CD14-positive monocyte (primary cell): ENCODE data around the gene RNF19B. TPM values are rescaled to one million over a fixed set of nuclear protein-coding genes. Genes with fewer than 3 reads are reported as not detected.
A peak's percentile ranks its signal among the peaks of the same experiment; 100 is the strongest.

ENCODE experiments used
- DNase-seq, 3 donors: peaks; one replicate each; pipeline ENCODE4 v3.0.0-alpha.2; 2011 to 2022
- H2AFZ ChIP-seq: 2 replicates; pipeline ENCODE4 v1.6.0; 2012; ENCODE audit warnings: mild to moderate bottlenecking, low read depth, low read length, inconsistent platforms; ENCODE audit not compliant: insufficient read depth, poor library complexity, severe bottlenecking
- H3K27ac ChIP-seq, 2 donors: 1 replicate in 1 of 2; 2 replicates in 1 of 2; pipeline ENCODE4 v1.5.1; 2012 to 2013; ENCODE audit warnings: low read length in 2 of 2, control low read depth in 1 of 2, inconsistent platforms in 1 of 2, low read depth in 1 of 2, mild to moderate bottlenecking in 1 of 2
- H3K27me3 ChIP-seq, 2 donors: one replicate each; pipeline versions ENCODE4 v1.6.0 to v1.6.1; 2011 to 2013; ENCODE audit warnings: low read length in 2 of 2; ENCODE audit not compliant: control insufficient read depth in 2 of 2, insufficient read depth in 2 of 2
- H3K36me3 ChIP-seq, 2 donors: replicated peaks in 1 of 2; 1 replicate in 1 of 2; 2 replicates in 1 of 2; pipeline versions ENCODE4 v1.5.1 to v1.6.1; 2012 to 2013; ENCODE audit warnings: low read length in 2 of 2, control low read depth in 1 of 2, inconsistent platforms in 1 of 2, mild to moderate bottlenecking in 1 of 2; ENCODE audit not compliant: insufficient read depth in 2 of 2, control insufficient read depth in 1 of 2
- H3K4me1 ChIP-seq, 2 donors: 1 replicate in 1 of 2; 2 replicates in 1 of 2; pipeline versions ENCODE4 v1.5.1 to v1.6.1; 2012 to 2013; ENCODE audit warnings: low read length in 2 of 2, control low read depth in 1 of 2, inconsistent platforms in 1 of 2, mild to moderate bottlenecking in 1 of 2, moderate library complexity in 1 of 2; ENCODE audit not compliant: insufficient read depth in 2 of 2, control insufficient read depth in 1 of 2
- H3K4me2 ChIP-seq: replicated peaks from 2 replicates; pipeline ENCODE3; 2012; ENCODE audit warnings: low read length, moderate library complexity, mild to moderate bottlenecking; ENCODE audit not compliant: poor library complexity, severe bottlenecking; ENCODE audit errors: extremely low read depth
- H3K4me3 ChIP-seq, 3 experiments: fragments of 200-600 bp in 1 of 3; sonication (generic) in 1 of 3; replicated peaks in 1 of 3; 1 replicate in 2 of 3; 2 replicates in 1 of 3; pipeline ENCODE4 v1.5.1; 2011 to 2013; ENCODE audit warnings: low read length in 3 of 3, mild to moderate bottlenecking in 3 of 3, control low read depth in 2 of 3, low read depth in 2 of 3, inconsistent platforms in 1 of 3, moderate library complexity in 1 of 3
- H3K79me2 ChIP-seq: 2 replicates; pipeline ENCODE4 v1.6.0; 2012; ENCODE audit warnings: mild to moderate bottlenecking, control low read depth, inconsistent platforms, low read length, moderate library complexity; ENCODE audit not compliant: insufficient read depth
- H3K9ac ChIP-seq: 2 replicates; pipeline ENCODE4 v1.6.0; 2017; ENCODE audit warnings: low read length, mild to moderate bottlenecking; ENCODE audit not compliant: insufficient read depth, poor library complexity, severe bottlenecking
- H3K9me3 ChIP-seq, 2 donors: replicated peaks in 1 of 2; 1 replicate in 1 of 2; 2 replicates in 1 of 2; pipeline versions ENCODE4 v1.5.1 to v1.6.1; 2012 to 2013; ENCODE audit warnings: low read length in 2 of 2, control low read depth in 1 of 2; ENCODE audit not compliant: control insufficient read depth in 1 of 2, insufficient read depth in 1 of 2
- H4K20me1 ChIP-seq: 2 replicates; pipeline ENCODE4 v1.6.0; 2012; ENCODE audit warnings: mild to moderate bottlenecking, low read length, control low read depth, moderate library complexity; ENCODE audit not compliant: insufficient read depth
- H3K27ac Mint-ChIP-seq, 7 donors: one replicate each; pipeline ENCODE4 v1.8.0; 2020; ENCODE audit warnings: mild to moderate bottlenecking in 7 of 7, mixed read lengths in 7 of 7, moderate library complexity in 6 of 7, inconsistent platforms in 2 of 7
- H3K27me3 Mint-ChIP-seq, 3 donors: one replicate each; pipeline ENCODE4 v1.8.0; 2021 to 2022; ENCODE audit warnings: low read depth in 3 of 3, mild to moderate bottlenecking in 3 of 3, mixed read lengths in 3 of 3, moderate library complexity in 3 of 3, inconsistent platforms in 1 of 3
- H3K36me3 Mint-ChIP-seq, 2 donors: one replicate each; pipeline ENCODE4 v1.8.0; 2020; ENCODE audit warnings: mixed read lengths in 2 of 2, inconsistent platforms in 1 of 2, mild to moderate bottlenecking in 1 of 2
- H3K4me1 Mint-ChIP-seq: one replicate; pipeline ENCODE4 v1.8.0; 2020; ENCODE audit warnings: mild to moderate bottlenecking, mixed read lengths
- H3K4me3 Mint-ChIP-seq, 2 donors: one replicate each; pipeline ENCODE4 v1.8.0; 2020; ENCODE audit warnings: mild to moderate bottlenecking in 2 of 2, mixed read lengths in 2 of 2, moderate library complexity in 1 of 2
- H3K9me3 Mint-ChIP-seq, 7 donors: one replicate each; pipeline ENCODE4 v1.8.0; 2020 to 2022; ENCODE audit warnings: mixed read lengths in 7 of 7, mild to moderate bottlenecking in 6 of 7, moderate library complexity in 6 of 7, inconsistent platforms in 2 of 7
- WGBS: methylation state at CpG from one replicate; pipeline ENCODE4 v1.1.5; 2013; ENCODE audit warnings: missing lambda C conversion rate; ENCODE audit not compliant: insufficient coverage; 5-methylcytosine and 5-hydroxymethylcytosine counted together
- intact Hi-C, 2 donors: fragments of 100-400 bp; cut with micrococcal nuclease; formaldehyde crosslinking; loops; one replicate each; pipeline versions ENCODE4 v1.15.0 to v1.15.1; 2023
- polyA plus RNA-seq, 3 donors: library from polyadenylated mRNA; depleted of rRNA in 1 of 3; unstranded in 2 of 3; stranded (reverse) in 1 of 3; fragments of 300-500 nt in 2 of 3; fragments of >200 nt in 1 of 3; fragmentation: Illumina TruSeq in 2 of 3; gene quantifications; 1 replicate in 2 of 3; 2 replicates in 1 of 3; pipeline ENCODE4 v1.2.3, GENCODE V29; 2012 to 2021
- TF ChIP-seq, protein P1 (sequence below): fragments of 200-600 bp; IDR thresholded peaks from one replicate; pipeline ENCODE4 v1.8.0; 2022; ENCODE audit warnings: antibody characterized with exemption, mild to moderate bottlenecking

The RNF19B gene
- polyA plus RNA-seq, 3 donors = 4.1 to 106 (median 5.8) TPM

DNA sequence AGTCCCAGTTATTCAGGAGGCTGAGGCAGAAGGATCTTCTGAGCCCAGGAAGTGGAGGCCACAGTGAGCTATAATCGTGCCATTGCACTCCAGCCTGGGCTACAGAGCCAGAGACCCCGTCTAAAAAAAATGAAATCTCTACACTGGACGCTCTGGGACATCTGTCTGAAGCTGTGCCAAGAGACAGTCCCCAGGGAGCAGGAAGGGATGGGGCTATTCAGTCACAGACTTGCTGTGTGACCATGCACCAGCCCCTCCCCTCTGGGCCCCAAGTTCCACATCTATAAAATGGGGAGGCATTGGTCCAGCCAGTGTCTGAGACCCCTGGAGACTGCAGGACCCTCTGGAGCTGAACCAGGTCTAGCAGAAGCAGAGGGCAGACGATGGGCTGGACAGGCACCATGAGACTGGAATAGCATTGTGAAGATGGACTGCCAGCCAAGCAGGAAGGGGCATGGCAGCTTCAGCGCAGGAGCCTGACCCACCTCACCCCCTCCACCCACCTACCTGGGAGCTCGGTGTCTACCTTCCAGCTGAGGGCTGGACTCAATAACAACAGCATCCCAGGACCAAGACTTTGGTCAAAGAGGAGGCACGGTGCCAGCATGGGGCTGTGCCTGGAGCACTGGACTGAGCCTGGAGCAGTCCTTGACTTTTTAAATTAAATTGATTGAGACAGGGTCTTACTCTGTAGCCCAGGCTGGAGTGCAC lies 64.9 kb downstream of the RNF19B start:
- TF ChIP-seq, protein P1, sequence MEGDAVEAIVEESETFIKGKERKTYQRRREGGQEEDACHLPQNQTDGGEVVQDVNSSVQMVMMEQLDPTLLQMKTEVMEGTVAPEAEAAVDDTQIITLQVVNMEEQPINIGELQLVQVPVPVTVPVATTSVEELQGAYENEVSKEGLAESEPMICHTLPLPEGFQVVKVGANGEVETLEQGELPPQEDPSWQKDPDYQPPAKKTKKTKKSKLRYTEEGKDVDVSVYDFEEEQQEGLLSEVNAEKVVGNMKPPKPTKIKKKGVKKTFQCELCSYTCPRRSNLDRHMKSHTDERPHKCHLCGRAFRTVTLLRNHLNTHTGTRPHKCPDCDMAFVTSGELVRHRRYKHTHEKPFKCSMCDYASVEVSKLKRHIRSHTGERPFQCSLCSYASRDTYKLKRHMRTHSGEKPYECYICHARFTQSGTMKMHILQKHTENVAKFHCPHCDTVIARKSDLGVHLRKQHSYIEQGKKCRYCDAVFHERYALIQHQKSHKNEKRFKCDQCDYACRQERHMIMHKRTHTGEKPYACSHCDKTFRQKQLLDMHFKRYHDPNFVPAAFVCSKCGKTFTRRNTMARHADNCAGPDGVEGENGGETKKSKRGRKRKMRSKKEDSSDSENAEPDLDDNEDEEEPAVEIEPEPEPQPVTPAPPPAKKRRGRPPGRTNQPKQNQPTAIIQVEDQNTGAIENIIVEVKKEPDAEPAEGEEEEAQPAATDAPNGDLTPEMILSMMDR = no peak
- peaks cover 0 to 5% of the 10 kb centered on the region in 2 donors for H3K4me1 ChIP-seq
- H3K4me3 Mint-ChIP-seq = peak overlapping the region in 1 of 2 donors; percentile 51
- no peak overlapping the region for H2AFZ ChIP-seq
- H3K36me3 ChIP-seq = no peaks in the 10 kb centered on the region
- H4K20me1 ChIP-seq = no peaks in the 10 kb centered on the region
- peaks cover 7% of the 10 kb centered on the region for H3K4me1 Mint-ChIP-seq
- H3K4me3 ChIP-seq = no peak overlapping the region
- DNase-seq = no peak
- H3K27ac ChIP-seq = no peak overlapping the region
- H3K36me3 Mint-ChIP-seq = peaks cover 2 to 5% of the 10 kb centered on the region in 2 donors
- H3K4me2 ChIP-seq = no peak overlapping the region
- H3K9me3 Mint-ChIP-seq = peaks cover 0 to 13% (median 8%) of the 10 kb centered on the region in 7 donors
- peaks cover 62 to 94% (median 70%) of the 10 kb centered on the region in 3 donors for H3K27me3 Mint-ChIP-seq
- H3K27me3 ChIP-seq = peaks cover 35 to 68% of the 10 kb centered on the region in 2 donors
- no peaks in the 10 kb centered on the region for H3K79me2 ChIP-seq
- peaks cover 0 to 10% of the 10 kb centered on the region in 2 donors for H3K9me3 ChIP-seq
- WGBS = 84% methylated on average over 7 of the region's 7 CpGs
- intact Hi-C loops = no loop called here
- no peak overlapping the region for H3K9ac ChIP-seq
- no peak overlapping the region for H3K27ac Mint-ChIP-seq

DNA sequence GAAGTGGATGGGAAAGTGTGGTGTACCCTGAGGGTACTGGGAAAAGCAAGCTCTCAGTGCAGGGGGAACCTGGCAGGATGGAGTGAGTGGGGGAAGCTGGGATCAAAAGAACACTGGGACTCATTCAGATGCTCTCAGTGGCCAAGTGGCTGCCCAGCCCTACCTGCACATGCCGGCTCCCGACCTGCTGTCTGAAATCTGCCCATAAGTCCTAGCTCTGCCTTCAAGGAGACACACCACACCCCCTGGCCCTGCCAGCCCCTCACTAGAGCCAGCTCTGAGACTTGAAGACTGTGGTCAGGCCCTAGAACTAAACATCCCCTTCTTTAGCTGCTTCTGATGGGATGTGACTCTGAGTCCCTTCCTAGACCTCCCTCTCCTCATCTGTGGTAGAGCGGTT lies 65.7 kb downstream of the RNF19B start:
- TF ChIP-seq, protein P1 = no peak
- Histone ChIP-seq H3K27ac (no peak overlapping the region), H3K36me3 (no peaks in the 10 kb centered on the region), H3K27me3 (peaks cover 38 to 68% of the 10 kb centered on the region in 2 donors), H3K4me2 (no peak overlapping the region), H3K79me2 (no peaks in the 10 kb centered on the region), H3K9me3 (peaks cover 0 to 10% of the 10 kb centered on the region in 2 donors), H3K4me3 (no peak overlapping the region), H4K20me1 (no peaks in the 10 kb centered on the region), H3K9ac (no peak overlapping the region), H2AFZ (no peak overlapping the region), H3K4me1 (peaks cover 0 to 5% of the 10 kb centered on the region in 2 donors)
- H3K36me3 Mint-ChIP-seq = peaks cover 2 to 5% of the 10 kb centered on the region in 2 donors
- no peak overlapping the region for H3K27ac Mint-ChIP-seq
- 100% methylated on average over 2 of the region's 3 CpGs for WGBS
- no peak for DNase-seq
- H3K4me3 Mint-ChIP-seq = peak overlapping the region in 1 of 2 donors; percentile 53
- peaks cover 68 to 94% (median 73%) of the 10 kb centered on the region in 3 donors for H3K27me3 Mint-ChIP-seq
- H3K4me1 Mint-ChIP-seq = peaks cover 7% of the 10 kb centered on the region
- peaks cover 0 to 13% (median 8%) of the 10 kb centered on the region in 7 donors for H3K9me3 Mint-ChIP-seq
- intact Hi-C loops = no loop called here
